HG03135 (cell line): Measurements from ENCODE around the gene KLRK1.
"Not testable (repeated sequence)": the region's sequence is repeated elsewhere in the genome, so short reads cannot be mapped to it uniquely, and the experiment has no call there.

ENCODE experiments used
- ATAC-seq: cut with Tn5 transposase; IDR thresholded peaks from one replicate; pipeline ENCODE4 v1.9.1; 2021; ENCODE audit warnings: mild to moderate bottlenecking, moderate library complexity; ENCODE audit not compliant: unreplicated experiment

Gene KLRK1

DNA sequence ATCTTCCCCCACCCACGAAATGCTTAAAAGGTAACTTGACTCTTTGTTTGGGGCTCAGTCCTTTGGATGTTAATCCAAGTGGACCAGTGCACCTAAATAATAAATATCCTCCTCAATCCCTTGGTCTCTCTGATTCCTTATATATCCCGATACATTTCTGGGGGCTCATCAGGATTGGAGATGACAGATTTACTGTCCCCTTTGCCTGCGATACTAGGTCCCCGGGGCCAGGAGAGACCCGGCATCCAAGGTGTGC is 26.3 kb downstream of the KLRK1 start:
- no peak for ATAC-seq

DNA sequence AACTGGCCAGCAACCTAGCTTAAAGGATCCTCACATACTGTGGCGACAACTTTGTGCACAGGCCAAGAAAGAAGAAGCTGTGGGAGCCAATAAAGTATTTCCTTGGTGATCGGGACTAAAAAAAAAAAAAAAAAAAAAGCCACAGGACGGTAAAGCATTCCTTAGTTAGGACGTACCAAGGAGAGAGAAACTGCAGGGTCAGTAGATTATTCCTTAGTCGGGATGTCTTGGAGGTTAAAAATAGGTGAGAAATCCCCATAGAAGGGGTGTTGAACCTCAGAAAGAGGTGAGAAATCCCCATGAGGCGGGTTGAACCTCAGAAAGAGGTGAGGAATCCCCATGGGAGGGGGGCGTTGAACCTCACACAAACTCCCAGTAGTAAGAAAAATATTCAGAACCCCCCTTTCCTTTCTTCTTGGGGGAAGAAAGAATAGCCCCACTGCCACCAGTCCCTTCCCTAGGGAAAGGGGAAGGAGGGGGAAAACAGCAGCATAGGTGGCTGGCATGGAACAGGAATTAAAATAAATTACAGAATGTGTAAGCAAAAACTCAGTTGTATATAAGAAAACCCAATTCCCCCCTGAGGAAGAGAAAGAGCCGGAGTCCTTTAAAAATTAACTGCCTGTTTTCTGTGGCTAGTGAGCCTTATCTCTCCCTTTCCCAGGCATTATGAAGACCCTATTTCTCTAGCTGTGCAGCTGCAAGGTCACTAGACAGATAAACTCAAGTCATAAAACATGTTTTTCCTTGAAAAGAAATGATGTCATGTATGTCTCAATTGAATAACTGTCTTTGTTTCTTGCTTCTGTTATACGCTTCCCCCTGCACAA is 26.8 kb downstream of the KLRK1 start:
- no peak for ATAC-seq

DNA sequence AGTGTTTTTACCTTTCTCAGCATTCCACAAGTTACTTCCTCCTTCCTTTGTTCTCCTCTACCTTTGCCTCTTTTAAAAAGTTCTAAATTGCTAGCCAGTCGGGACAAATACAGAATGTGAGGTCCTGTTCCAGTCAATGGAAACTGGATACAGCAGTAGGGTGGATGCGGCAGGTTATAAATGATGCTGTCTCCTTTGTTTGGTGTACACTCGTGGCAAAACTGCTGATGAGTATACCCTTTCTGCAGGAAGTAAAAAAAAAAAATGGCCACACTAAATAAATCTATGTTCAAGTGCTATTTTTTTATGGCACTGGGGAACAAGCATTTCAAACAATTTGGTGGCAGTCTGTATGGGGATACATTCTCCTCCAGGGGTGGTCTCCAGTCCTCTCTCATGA is 27.5 kb downstream of the KLRK1 start:
- no peak for ATAC-seq

DNA sequence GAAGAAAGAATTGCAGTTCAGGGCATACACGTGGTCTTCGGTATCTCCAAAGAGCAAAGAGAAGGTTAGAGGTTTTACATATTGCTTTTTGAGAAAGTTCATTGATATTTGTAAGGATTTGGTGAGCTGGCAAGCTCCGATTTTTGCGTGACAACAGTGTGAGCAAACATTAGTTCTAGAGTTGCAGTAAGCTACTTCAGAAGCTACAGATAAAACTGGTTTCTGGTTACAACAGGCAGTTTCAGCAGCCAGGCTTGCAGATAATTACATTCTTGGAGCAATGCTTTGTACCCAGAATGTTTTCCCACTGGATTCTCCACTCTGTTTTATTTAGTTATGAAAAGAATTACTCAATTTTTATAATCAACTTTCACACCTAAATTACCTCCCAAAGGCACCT is 28.2 kb downstream of the KLRK1 start:
- no peak for ATAC-seq

DNA sequence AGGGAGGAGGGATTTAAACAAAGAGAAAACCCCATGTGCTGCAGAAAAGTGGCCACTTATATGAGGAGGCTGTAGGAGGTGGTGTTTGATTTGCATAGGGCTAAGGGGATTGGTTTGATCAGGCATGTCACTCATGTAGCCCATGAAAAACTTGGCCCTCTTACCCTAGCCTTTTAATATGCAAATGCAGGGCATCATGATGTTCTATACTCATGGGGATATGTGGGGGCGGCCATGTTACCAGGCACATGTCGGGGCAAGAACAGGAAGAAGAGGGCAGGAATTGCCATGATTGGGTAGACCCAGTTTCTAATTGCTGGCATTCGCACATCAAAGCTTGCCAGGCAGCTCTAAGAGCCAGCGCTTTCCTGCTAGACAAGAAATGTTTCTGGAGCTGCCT is 28.8 kb downstream of the KLRK1 start:
- ATAC-seq, result no peak

DNA sequence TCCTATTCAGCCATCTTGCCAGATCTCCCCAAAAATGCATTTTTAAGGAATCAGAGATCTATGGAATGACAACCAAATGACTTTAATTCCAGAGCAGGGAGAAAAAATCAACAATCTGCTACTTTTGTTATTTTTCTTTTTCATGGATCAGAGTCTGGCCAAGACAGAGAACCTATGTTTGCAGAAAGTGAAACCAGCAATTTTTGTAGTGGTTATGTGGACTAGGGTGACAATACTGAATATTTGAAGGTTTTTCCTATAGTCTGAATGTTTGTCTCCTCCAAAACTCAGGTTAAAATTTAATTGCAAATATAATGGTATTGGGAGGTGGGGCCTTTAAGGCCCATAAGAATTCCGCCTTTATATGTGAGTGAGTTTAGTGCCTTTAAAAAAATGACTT is 30.9 kb downstream of the KLRK1 start:
- ATAC-seq, result no peak

DNA sequence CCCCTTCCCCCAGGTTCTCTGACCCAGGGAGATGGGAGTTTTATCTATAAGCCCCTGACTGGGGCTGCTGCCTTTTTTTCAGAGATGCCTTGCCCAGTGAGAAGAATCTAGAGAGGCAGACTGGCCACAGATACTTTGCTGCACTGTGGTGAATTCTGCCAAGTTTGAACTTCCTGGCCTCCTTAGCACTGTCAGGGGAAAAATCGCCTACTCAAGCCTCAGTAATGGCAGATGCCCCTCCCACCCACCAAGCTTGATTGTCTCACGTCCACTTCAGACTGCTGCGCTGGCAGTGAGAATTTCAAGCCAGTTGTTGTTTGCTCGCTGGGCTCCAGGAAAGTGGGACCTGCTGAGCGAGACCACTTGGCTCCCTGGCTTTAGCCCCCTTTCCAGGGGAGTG is 31.7 kb downstream of the KLRK1 start:
- no peak for ATAC-seq

DNA sequence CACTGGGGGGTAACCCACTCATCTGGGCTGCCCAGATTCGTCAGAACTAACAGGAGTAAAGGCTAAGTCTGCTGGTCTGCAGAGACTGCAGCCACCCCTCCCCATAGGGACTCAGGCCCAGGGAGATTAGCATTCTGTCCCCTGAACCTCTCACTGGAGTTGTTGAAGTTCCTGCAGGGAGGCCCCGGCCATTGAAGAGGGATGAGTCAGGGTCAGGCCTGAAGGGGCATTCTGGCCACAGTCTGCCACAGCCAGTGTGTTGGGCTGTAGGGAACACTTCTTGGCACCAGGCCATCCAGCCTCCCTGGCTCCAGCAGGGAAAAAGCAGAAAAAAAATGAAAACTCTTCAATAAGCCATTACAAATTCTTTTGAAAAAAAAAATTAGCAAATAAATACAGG is 35.3 kb downstream of the KLRK1 start:
- ATAC-seq, result no peak

DNA sequence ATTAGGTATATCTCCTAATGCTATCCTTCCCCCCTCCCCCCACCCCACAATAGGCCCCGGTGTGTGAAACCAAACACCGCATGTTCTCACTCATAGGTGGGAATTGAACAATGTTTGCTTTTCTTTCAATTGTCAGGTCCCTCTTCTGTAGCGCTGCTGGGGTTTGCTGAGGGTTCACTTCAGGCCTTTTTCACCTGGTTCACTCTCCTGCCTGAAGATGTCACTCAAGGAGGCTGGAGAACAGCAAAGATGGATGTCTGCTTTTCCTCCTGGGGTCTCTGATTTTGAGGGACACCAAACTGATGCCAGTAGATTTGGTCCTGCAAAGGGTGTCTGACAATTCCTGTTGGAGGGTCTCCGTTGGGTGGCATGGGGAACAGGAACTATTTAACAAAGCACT is 35.8 kb downstream of the KLRK1 start:
- no peak for ATAC-seq

DNA sequence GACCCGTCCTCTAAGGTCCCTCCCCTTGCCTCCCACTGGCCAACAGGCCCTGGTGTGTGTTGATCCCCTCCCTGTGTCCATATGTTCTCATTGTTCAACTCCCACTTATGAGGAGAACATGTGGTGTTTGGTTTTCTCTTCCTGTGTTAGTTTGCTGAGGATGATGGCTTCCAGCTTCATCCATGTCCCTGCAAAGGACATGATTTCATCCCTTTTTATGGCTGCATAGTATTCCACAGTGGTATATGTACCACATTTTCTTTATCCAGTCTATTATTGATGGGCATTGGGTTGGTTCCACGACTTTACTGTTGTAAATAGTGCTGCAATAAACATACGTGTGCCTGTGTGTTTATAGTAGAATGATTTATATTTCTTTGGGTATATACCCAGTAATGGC is 38.4 kb downstream of the KLRK1 start:
- not testable (repeated sequence) for ATAC-seq

DNA sequence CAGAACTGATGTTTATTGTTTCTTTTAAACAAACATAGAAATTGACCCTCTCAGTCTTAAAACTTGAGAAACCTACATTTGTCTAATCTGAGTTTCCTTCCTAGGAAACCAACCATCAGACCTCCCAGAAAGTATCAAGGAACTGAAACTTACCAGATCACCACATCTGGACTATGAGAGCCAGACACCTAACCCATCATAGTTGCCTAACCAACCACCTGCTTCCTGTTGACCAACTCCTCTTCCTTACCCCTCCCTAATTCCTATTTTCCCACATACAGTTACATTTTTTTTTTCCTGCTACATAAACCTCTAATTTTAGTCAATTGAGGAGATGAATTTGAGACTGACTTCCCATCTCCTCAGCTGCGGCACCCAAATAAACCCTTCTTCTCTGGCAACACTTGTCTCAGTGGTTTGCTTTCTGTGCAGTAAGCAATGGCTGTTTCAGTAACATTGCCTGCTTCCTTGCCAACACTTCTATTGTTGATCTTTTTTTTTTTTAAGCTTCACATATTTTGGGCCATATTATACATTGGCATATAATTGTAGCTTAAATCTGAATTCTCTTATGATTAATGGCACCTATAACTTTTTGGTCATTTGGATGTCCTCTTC is 47.8 kb downstream of the KLRK1 start:
- no peak for ATAC-seq

DNA sequence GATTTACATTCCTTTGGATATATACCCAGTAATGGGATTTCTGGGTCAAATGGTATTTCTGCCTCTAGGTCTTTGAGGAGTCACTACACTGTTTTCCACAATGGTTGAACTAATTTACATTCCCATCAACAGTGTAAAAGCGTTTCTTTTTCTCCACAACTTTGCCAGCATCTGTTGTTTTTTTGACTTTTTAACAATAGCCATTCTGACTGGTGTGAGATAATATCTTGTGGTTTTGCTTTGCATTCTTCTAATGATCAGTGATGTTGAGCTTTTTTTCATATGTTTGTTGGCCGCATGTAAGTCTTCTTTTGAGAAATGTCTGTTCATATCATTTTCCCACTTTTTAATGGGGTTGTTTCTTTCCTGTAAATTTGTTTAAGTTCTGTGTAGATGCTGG is 48.9 kb downstream of the KLRK1 start:
- ATAC-seq, result not testable (repeated sequence)

DNA sequence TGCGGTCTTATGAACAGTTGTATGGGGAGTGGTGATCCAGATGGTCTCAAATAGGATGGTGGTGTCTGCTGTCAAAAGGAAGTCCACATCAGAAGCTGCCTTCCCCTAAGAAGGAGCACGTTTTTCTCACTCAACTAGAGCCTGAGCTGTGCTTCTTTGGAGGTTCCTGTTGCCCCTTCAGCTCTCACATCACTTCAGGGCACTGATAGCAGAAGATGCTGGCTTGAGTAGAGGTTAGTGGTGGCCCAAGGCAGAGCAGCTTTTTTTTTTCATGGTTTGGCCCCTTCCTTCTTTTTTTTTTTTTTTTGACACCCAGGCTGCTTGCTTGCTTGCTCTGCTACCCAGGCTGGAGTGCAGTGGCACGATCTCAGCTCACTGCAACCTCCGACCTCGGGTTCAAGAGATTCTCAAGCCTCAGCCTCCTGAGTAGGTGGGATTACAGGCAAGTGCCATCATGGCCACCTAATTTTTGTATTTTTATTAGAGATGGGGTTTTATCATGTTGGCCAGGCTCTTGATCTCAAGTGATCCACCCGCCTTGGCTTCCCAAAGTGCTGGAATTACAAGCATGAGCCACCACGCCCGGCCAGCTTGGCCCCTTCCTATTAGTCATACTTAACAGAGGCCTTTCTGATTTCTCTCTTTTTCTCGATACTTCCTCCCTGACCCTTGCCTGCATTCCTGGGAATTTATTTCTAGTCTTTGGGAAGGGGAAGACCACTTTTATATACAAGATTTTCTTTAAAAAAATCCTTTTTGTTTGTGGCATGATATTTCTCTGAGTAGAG is 50.6 kb downstream of the KLRK1 start:
- no peak for ATAC-seq

DNA sequence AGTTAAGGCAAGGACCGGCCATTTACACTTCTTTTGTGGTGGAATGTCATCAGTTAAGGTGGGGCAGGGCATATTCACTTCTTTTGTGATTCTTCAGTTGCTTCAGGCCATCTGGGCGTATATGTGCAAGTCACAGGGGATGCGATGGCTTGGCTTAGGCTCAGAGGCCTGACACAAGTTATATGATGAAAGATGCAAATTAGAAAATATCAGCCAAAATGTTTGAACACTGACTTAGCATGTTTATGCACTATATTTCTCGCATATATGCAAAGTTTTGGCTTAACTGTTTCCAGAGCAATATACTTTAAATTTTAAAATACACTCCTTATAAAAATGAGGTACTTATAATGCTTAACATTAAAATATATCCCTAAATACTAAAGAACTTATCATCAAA is 51.4 kb downstream of the KLRK1 start:
- not testable (repeated sequence) for ATAC-seq

DNA sequence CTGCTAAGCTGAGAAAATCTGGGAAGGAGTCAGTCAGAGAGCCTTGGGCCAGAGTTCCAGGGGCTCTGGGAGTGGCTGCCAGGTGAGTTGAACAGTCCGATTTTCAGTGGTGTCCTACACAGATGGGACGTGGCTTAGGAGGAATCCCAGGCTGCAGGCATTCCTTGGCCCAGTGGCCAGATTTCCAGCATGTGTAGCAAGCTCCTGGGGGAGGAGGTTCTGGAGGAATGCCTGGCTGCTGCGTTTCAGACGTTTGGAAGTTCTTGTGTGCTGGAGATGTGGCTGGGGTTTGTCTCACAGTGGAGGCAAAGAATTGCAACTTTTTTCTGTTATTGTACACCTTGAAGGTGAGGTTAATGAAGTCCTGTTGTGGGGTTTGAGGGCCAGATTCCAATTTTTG is 53.6 kb downstream of the KLRK1 start:
- not testable (repeated sequence) for ATAC-seq

DNA sequence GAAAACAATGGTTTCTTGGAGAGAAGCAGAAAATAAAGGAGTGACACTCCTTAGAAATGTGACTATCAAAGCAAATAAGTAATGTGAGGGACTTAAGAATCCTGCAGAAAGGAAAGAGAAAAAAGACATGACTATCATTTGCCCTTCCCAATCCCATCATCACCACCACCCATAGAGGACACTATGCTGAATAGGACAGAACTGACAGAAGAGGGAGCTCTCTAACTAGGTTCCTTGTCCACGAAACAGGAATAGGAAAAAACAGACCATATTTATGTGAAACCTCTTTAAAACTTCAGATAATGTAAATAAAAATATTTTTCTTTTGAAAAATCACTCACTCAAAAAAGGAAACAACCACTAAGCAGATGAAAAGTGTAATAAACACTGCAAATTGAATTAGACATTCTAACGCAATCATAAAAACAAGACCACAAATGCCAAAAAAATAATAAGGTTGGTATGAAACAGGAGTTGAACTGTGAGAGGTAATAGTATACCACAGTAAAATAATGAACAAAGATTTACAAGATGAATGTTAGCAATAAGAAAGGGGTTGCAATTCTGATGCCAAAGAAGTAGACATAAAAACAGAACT is 58.1 kb downstream of the KLRK1 start:
- ATAC-seq, result no peak

DNA sequence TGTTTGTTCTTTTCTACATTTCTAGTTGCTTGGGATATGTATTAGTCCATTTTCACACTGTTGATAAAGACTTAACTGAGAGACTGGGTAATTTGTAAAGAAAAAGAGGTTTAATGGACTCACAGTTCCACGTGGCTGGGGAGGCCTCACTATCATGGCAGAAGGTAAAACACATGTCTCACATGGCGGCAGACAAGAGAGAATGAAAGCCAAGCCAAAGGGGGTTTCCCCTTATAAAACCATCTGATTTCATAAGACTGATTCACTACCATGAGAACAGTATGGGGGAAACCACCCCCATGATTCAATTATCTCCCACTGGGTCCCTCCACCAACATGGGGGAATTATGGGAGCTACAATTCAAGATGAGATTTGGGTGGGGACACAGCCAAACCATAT is 61.1 kb downstream of the KLRK1 start:
- ATAC-seq, result not testable (repeated sequence)
